ENCODE results near the gene HOXD13.

The HOXD13 gene

GRCh38 chr2:176128982-176129796 lies 36.7 kb downstream of the HOXD13 start, which contains the start of gene HOXD8:
TSS of gene HOXD8 (plus strand) at chr2:176129705. CDS start at chr2:176130367, 662 bp downstream.
- H3K27me3 ChIP-seq (ENCODE audit: control insufficient read depth, low read length): peaks cover 14% of the 10 kb centered on the region

GRCh38 chr2:176129813-176130146 lies 37.3 kb downstream of the HOXD13 start:
- H3K27ac ChIP-seq (ENCODE audit: low read depth, low read length): no peak overlapping the region
- no peaks in the 10 kb centered on the region for H3K36me3 ChIP-seq (ENCODE audit: control insufficient read depth, low read length)
- no peak overlapping the region for H3K4me2 ChIP-seq (ENCODE audit: low read length)
- H3K4me3 ChIP-seq (ENCODE audit: low read length): no peak overlapping the region
- no peaks in the 10 kb centered on the region for H3K9me3 ChIP-seq (ENCODE audit: control insufficient read depth, insufficient read depth, low read length)
- H3F3A ChIP-seq (ENCODE audit: control insufficient read depth, insufficient read depth): no peaks in the 10 kb centered on the region
- TF ChIP-seq EZH2phosphoT487 (IDR thresholded peaks at IDR 0.05; ENCODE audit: borderline replicate concordance, low read length) (no peak), CTCF (IDR thresholded peaks at IDR 0.05; ENCODE audit: low read depth, low read length, poor library complexity, severe bottlenecking) (no peak)
- H3K9me2 ChIP-seq (replicated peaks; ENCODE audit: control insufficient read depth, low read length): no peaks in the 10 kb centered on the region
- no peaks in the 10 kb centered on the region for H3K79me2 ChIP-seq (ENCODE audit: control insufficient read depth, low read length)
- peaks cover 17% of the 10 kb centered on the region for H3K27me3 ChIP-seq (ENCODE audit: control insufficient read depth, low read length)
- H4K20me1 ChIP-seq (ENCODE audit: control insufficient read depth, insufficient read depth, low read depth, low read length): no peaks in the 10 kb centered on the region
- H3K4me1 ChIP-seq (ENCODE audit: control insufficient read depth, low read length): no peaks in the 10 kb centered on the region

More at GRCh38 chr2:176128982-176129796, 36.7 kb downstream of the HOXD13 start, which contains the start of gene HOXD8:
- TF ChIP-seq EZH2phosphoT487 (IDR thresholded peaks at IDR 0.05; ENCODE audit: borderline replicate concordance, low read length) (no peak), CTCF (IDR thresholded peaks at IDR 0.05; ENCODE audit: low read depth, low read length, poor library complexity, severe bottlenecking) (no peak)
- no peaks in the 10 kb centered on the region for H4K20me1 ChIP-seq (ENCODE audit: control insufficient read depth, insufficient read depth, low read depth, low read length)
- no peaks in the 10 kb centered on the region for H3K79me2 ChIP-seq (ENCODE audit: control insufficient read depth, low read length)
- no peaks in the 10 kb centered on the region for H3K9me3 ChIP-seq (ENCODE audit: control insufficient read depth, insufficient read depth, low read length)
- H3K36me3 ChIP-seq (ENCODE audit: control insufficient read depth, low read length): no peaks in the 10 kb centered on the region
- H3K4me1 ChIP-seq (ENCODE audit: control insufficient read depth, low read length): no peaks in the 10 kb centered on the region
- no peaks in the 10 kb centered on the region for H3F3A ChIP-seq (ENCODE audit: control insufficient read depth, insufficient read depth)
- H3K9me2 ChIP-seq (replicated peaks; ENCODE audit: control insufficient read depth, low read length): no peaks in the 10 kb centered on the region
- no peak within 1 kb of the TSS for H3K4me2 ChIP-seq (ENCODE audit: low read length)
- H3K4me3 ChIP-seq (ENCODE audit: low read length): no peak within 1 kb of the TSS
- H3K27ac ChIP-seq (ENCODE audit: low read depth, low read length): no peak within 1 kb of the TSS

- H3K79me2 ChIP-seq (ENCODE audit: control insufficient read depth, low read length): no peaks in the 10 kb centered on the region
- no peaks in the 10 kb centered on the region for H3K9me3 ChIP-seq (ENCODE audit: control insufficient read depth, insufficient read depth, low read length)
- H3K9me2 ChIP-seq (replicated peaks; ENCODE audit: control insufficient read depth, low read length): no peaks in the 10 kb centered on the region
- no peak overlapping the region for H3K4me3 ChIP-seq (ENCODE audit: low read length)
- peaks cover 17% of the 10 kb centered on the region for H3K27me3 ChIP-seq (ENCODE audit: control insufficient read depth, low read length)
- H3K4me2 ChIP-seq (ENCODE audit: low read length): no peak overlapping the region
- H3K4me1 ChIP-seq (ENCODE audit: control insufficient read depth, low read length): no peaks in the 10 kb centered on the region
- H3K27ac ChIP-seq (ENCODE audit: low read depth, low read length): no peak overlapping the region
- H4K20me1 ChIP-seq (ENCODE audit: control insufficient read depth, insufficient read depth, low read depth, low read length): no peaks in the 10 kb centered on the region
- no peaks in the 10 kb centered on the region for H3F3A ChIP-seq (ENCODE audit: control insufficient read depth, insufficient read depth)
- H3K36me3 ChIP-seq (ENCODE audit: control insufficient read depth, low read length): no peaks in the 10 kb centered on the region
- TF ChIP-seq EZH2phosphoT487 (IDR thresholded peaks at IDR 0.05; ENCODE audit: borderline replicate concordance, low read length): no peak
- TF ChIP-seq CTCF (IDR thresholded peaks at IDR 0.05; ENCODE audit: low read depth, low read length, poor library complexity, severe bottlenecking): no peak
Measured at GRCh38 chr2:176130147-176130956, 37.8 kb downstream of the HOXD13 start.
